ENCODE results near the gene FOXL2NB.

GRCh38 chr3:138946663-138947494, at the start of gene FOXL2NB, which contains the start of gene FOXL2:
- TF ChIP-seq CTCF (conservative IDR thresholded peaks at IDR 0.05; ENCODE audit: low read depth, low read length) (no peak), EZH2 (IDR thresholded peaks at IDR 0.05; ENCODE audit: borderline replicate concordance, low read depth, low read length, poor library complexity, severe bottlenecking) (peak; percentile 21)

Measured in A673 (cell line).